HEK293T (cell line): ENCODE data around the gene VTCN1.
"Not testable (repeated sequence)": the region's sequence is repeated elsewhere in the genome, so short reads cannot be mapped to it uniquely, and the experiment has no call there.

Source experiments
- CTCF ChIA-PET: fragments of 350-600 bp; formaldehyde crosslinking; extraction: SDS; loops from one replicate; lab custom pipeline; 2021; ENCODE audit warnings: antibody characterized with exemption, inconsistent platforms; lab: Yijun Ruan, JAX
- POLR2A ChIA-PET: fragments of 350-600 bp; formaldehyde crosslinking; extraction: SDS; loops from one replicate; lab custom pipeline; 2020; ENCODE audit warnings: antibody characterized with exemption, inconsistent platforms; lab: Yijun Ruan, JAX
- DNase-seq: peaks from one replicate; pipeline ENCODE4 v3.0.0; 2012; ENCODE audit warnings: mixed read lengths; ENCODE audit errors: extremely low spot score
- ARNT ChIP-seq: fragments of 450-650 bp; IDR thresholded peaks from 2 replicates; pipeline ENCODE4 v1.6.1; 2017; ENCODE audit warnings: mild to moderate bottlenecking
- BHLHE40 ChIP-seq: fragments of 450-650 bp; IDR thresholded peaks from 2 replicates; pipeline ENCODE4 v1.6.1; 2016; ENCODE audit warnings: mild to moderate bottlenecking, moderate library complexity, borderline replicate concordance
- CTBP1 ChIP-seq: fragments of 450-650 bp; IDR thresholded peaks from 2 replicates; pipeline ENCODE4 v1.6.1; 2016; ENCODE audit warnings: borderline replicate concordance
- ELF4 ChIP-seq: fragments of 450-650 bp; IDR thresholded peaks from 2 replicates; pipeline ENCODE4 v1.6.1; 2017; ENCODE audit warnings: antibody characterized with exemption
- FOXA1 ChIP-seq: fragments of 450-650 bp; IDR thresholded peaks from 2 replicates; pipeline ENCODE4 v1.6.1; 2016; ENCODE audit warnings: mild to moderate bottlenecking
- FOXK2 ChIP-seq: fragments of 450-650 bp; IDR thresholded peaks from 2 replicates; pipeline ENCODE4 v1.6.1; 2016; ENCODE audit warnings: mild to moderate bottlenecking
- FOXM1 ChIP-seq: fragments of 450-650 bp; IDR thresholded peaks from 2 replicates; pipeline ENCODE4 v1.6.1; 2017; ENCODE audit warnings: mild to moderate bottlenecking, borderline replicate concordance
- HDGF ChIP-seq: fragments of 450-650 bp; IDR thresholded peaks from 2 replicates; pipeline ENCODE4 v1.6.1; 2017; ENCODE audit warnings: antibody characterized with exemption, borderline replicate concordance
- L3MBTL2 ChIP-seq: fragments of 450-650 bp; conservative IDR thresholded peaks from 2 replicates; pipeline ENCODE4 v1.6.1; 2016; ENCODE audit warnings: mild to moderate bottlenecking
- LEF1 ChIP-seq: fragments of 450-650 bp; IDR thresholded peaks from 2 replicates; pipeline ENCODE4 v1.6.1; 2017; ENCODE audit warnings: mild to moderate bottlenecking, borderline replicate concordance
- NFRKB ChIP-seq: fragments of 450-650 bp; IDR thresholded peaks from 2 replicates; pipeline ENCODE4 v1.6.1; 2016; ENCODE audit warnings: mild to moderate bottlenecking, moderate library complexity
- SP1 ChIP-seq: fragments of 450-650 bp; IDR thresholded peaks from 2 replicates; pipeline ENCODE4 v1.6.1; 2017
- SUZ12 ChIP-seq: fragments of 450-650 bp; IDR thresholded peaks from 2 replicates; pipeline ENCODE4 v1.6.1; 2016; ENCODE audit warnings: mild to moderate bottlenecking
- TARDBP ChIP-seq: fragments of 450-650 bp; IDR thresholded peaks from 2 replicates; pipeline ENCODE4 v1.6.1; 2016
- ZNF384 ChIP-seq: fragments of 450-650 bp; IDR thresholded peaks from 2 replicates; pipeline ENCODE4 v1.6.1; 2016
- TF ChIP-seq, protein P1 (sequence below): fragments of 450-650 bp; IDR thresholded peaks from 2 replicates; pipeline ENCODE4 v1.6.1; 2016

The VTCN1 gene

DNA sequence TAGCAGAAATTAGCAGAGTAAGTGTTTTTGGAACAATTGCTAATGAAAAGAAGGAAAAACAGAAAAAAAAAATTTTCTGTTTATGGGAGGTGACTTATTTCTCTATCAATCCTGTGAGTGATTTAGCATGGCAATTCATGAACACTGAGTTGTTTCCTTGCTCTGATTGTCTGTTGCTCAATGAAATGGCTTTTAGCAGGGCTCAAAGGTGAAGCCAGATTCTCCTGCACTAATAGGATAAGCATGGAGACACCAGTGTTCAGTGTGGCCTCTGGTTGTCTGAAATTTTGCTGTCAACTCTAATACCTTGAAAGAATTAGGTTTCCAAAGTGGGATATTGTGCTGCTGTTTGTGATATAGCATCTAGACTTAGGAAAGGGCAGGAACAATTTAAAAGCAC, 105.0 kb downstream of the VTCN1 start:
- TF ChIP-seq NFRKB (no peak), L3MBTL2 (no peak)
- POLR2A ChIA-PET = no interaction called here
- DNase-seq = no peak
- CTCF ChIA-PET = no interaction called here

DNA sequence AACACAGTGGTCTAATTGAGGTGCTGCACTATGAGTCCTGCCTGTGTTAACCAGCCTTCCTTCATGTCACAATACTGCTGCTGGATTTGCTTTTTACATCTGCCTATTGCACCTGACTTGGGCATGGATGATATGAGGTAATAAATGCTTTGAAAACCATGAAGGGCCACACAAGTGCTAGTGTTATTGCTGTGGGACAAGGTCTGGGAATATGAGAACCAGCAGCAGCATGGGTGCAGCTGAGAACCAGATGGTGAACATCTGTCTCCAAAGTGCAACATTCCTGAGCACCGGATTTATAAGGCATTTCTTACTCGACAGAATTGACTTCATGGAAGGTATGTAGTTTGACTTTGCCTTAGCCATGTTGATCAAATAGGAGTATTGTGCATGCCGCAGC, 105.7 kb downstream of the VTCN1 start:
- TF ChIP-seq ZNF384 = no peak
- TF ChIP-seq, protein P1, sequence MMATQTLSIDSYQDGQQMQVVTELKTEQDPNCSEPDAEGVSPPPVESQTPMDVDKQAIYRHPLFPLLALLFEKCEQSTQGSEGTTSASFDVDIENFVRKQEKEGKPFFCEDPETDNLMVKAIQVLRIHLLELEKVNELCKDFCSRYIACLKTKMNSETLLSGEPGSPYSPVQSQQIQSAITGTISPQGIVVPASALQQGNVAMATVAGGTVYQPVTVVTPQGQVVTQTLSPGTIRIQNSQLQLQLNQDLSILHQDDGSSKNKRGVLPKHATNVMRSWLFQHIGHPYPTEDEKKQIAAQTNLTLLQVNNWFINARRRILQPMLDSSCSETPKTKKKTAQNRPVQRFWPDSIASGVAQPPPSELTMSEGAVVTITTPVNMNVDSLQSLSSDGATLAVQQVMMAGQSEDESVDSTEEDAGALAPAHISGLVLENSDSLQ = no peak
- TF ChIP-seq NFRKB = no peak
- no peak for TF ChIP-seq ARNT
- TF ChIP-seq SP1 = no peak
- TF ChIP-seq FOXK2 = no peak
- TF ChIP-seq BHLHE40 = no peak
- TF ChIP-seq TARDBP = no peak
- TF ChIP-seq FOXA1 = no peak
- TF ChIP-seq ELF4 = no peak
- TF ChIP-seq HDGF = no peak
- TF ChIP-seq FOXM1 = no peak
- no peak for TF ChIP-seq L3MBTL2
- no peak for TF ChIP-seq SUZ12
- no peak for TF ChIP-seq CTBP1
- no peak for TF ChIP-seq LEF1
- POLR2A ChIA-PET = no interaction called here
- no peak for DNase-seq
- CTCF ChIA-PET = no interaction called here

DNA sequence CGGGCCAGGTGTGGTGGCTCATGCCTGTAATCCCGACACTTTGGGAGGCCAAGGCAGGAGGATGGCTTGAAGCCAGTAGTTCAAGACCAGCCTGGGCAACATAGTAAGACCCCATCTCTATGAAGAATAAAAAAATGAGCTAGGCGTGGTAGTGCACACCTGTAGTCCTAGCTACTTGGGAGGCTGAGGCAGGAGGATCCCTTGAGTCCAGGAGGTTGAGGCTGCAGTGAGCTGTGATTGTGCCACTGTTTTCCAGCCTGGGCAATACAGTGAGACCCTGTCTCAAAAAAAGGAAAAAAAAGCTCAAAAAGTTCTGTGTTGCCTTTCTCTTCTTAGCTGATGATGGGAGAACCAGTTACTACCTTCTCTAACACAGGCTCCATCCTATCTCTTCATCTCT, 108.9 kb downstream of the VTCN1 start:
- DNase-seq, CTCF ChIA-PET: not testable (repeated sequence)
- POLR2A ChIA-PET = interaction anchor here (1.2 to 1.5 kb wide), 2 partner anchors 13 to 42 kb away, joined by 3 read pairs; partner anchors contain the start of gene TTF2

DNA sequence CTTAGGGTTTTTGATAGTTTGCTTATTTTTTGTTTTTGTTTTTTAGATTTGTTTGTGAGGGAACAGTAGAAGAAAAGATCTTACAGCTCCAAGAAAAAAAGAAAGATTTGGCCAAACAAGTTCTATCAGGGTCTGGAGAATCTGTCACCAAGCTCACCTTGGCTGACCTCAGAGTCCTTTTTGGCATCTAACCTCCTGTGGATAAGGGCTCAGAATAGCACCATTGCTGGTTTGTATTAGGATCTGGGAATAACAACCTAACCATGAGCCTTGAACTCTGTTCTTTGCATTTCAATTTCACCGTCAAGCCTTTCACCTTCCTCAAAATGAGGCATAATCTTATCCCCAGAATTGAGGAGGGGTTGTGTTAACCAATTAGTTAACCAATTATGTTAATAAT, 109.4 kb downstream of the VTCN1 start:
- CTCF ChIA-PET = no interaction called here
- POLR2A ChIA-PET = interaction anchor here (1.2 to 1.5 kb wide), 2 partner anchors 12 to 41 kb away, joined by 3 read pairs; partner anchors contain the start of gene TTF2
- DNase-seq = no peak
- TF ChIP-seq ZNF384 (no peak), FOXA1 (no peak), ARNT (no peak)

DNA sequence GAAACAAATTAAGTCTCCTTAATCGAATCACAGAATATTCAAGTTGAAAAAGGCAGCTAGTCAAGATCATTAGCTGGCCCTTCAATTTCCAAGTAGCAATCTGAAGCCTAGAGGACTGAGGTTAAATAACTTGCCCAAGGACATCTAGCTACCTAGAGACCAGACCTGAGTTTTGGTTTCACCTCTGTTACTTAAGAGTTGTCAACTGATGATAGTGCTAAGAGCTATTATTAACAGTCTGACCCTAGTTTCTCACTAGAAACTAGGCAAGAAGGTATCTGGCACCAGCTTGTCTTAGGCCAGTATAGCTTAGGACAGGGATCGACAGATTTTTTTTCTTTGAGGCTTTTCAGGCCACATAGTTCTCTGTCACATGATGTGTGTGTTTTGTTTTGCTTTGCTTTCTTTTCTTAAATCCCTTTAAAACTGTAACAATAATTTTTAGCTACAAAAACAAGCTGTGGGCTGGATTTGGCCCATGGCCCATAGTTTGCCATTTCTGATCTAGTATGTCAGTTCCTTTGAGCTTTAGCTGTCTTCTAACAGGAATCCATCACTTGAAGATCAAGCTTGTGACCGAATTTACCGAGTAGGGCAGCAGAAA, 112.3 kb downstream of the VTCN1 start:
- TF ChIP-seq ELF4 (no peak), NFRKB (no peak), ARNT (no peak), FOXK2 (no peak), FOXA1 (no peak), LEF1 (no peak), BHLHE40 (no peak), SUZ12 (no peak), CTBP1 (no peak), HDGF (no peak), FOXM1 (no peak)
- TF ChIP-seq, protein P1 = no peak
- no peak for DNase-seq
- POLR2A ChIA-PET = no interaction called here
- CTCF ChIA-PET = interaction anchor here (0.7 to 0.9 kb wide), 2 partner anchors 22 to 176 kb away, joined by 3 read pairs; no protein-coding TSS in a partner anchor

DNA sequence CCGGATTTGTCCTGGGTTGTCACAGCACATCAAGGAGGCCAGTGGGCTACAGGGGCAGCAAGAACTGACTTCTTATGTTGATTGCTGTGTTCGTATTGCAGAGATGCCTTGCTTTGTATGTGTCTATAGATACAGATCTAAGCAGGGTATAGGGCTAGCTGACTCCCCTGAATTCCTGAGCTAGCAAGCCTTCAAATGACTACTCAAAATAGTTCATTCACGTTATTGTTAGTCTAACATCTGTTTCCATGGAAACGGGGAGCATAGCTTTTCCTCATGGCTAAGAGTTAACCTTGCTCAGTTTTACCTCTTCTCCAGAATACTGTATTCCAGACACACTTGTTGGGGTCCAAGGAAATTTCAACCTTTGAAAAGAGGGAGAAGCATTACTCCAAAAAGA, 113.3 kb downstream of the VTCN1 start:
- ChIA-PET CTCF (no interaction called here), POLR2A (interaction anchor here (1.2 kb wide), 1 partner anchor 37 kb away, joined by 3 read pairs; no protein-coding TSS in a partner anchor)
- TF ChIP-seq TARDBP = no peak
- no peak for TF ChIP-seq ZNF384
- no peak for TF ChIP-seq FOXM1
- TF ChIP-seq ELF4 = no peak
- TF ChIP-seq HDGF = no peak
- no peak for TF ChIP-seq NFRKB
- TF ChIP-seq, protein P1 = no peak
- no peak for TF ChIP-seq FOXA1
- no peak for TF ChIP-seq SP1
- no peak for TF ChIP-seq LEF1
- no peak for TF ChIP-seq SUZ12
- TF ChIP-seq FOXK2 = no peak
- no peak for TF ChIP-seq L3MBTL2
- TF ChIP-seq ARNT = no peak
- no peak for TF ChIP-seq CTBP1
- TF ChIP-seq BHLHE40 = no peak
- DNase-seq = no peak

DNA sequence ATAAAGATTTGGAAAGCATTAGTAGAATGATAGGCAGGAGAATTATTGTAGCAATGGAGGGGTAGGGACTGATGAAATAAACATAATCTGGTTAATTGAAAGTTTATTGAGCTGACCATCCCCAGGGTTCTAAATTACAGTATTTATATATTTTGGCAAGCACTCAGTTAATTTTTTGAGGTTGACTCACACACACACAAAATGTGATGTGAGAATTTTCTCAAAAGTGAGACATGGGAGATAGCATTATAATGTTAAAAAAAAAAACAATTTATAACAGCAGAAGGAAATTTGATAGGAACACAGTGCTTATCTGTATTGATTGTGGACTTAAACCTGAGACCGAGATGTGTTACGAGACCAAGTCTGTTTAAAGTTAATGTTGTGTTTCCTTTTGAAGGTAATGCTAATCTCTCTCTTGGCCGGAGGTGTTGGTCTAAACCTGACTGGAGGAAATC, 113.7 kb downstream of the VTCN1 start:
- TF ChIP-seq HDGF (no peak), TARDBP (no peak), SUZ12 (no peak), NFRKB (no peak), CTBP1 (no peak), LEF1 (no peak), L3MBTL2 (no peak), BHLHE40 (no peak)
- TF ChIP-seq, protein P1 = no peak
- no peak for DNase-seq
- ChIA-PET POLR2A (interaction anchor here (1.2 kb wide), 1 partner anchor 36 kb away, joined by 3 read pairs; no protein-coding TSS in a partner anchor), CTCF (no interaction called here)
